ENCODE results near the gene DPP9.

DPP9 gene

DNA sequence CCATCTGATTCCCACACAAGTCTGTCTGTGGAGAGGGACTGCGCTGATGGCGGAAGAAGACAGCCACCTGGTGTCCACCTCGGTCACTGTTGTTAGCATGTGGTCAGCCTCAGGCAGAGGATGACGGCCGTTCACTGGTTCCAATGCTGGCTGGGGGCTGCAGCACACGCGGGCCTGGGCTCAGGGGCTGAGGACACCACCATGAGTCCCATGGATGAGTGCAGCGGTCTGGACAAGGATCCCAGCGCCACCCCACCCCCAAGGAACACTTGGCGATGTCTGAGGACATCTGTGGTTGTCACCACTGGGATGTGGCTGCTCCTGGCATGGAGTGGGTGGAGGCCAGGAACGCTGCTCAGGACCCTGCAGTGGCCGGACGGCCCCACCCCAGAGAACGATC is 10.9 kb downstream of the DPP9 start:
- in situ Hi-C loops (cut with MboI; ENCODE audit: low pct_unique_long_range_greater_than_20kb, low sequenced_read_pairs, unreplicated experiment) = no loop called here
- no peak for DNase-seq (ENCODE audit: low spot score)
- TF ChIP-seq, protein P1, sequence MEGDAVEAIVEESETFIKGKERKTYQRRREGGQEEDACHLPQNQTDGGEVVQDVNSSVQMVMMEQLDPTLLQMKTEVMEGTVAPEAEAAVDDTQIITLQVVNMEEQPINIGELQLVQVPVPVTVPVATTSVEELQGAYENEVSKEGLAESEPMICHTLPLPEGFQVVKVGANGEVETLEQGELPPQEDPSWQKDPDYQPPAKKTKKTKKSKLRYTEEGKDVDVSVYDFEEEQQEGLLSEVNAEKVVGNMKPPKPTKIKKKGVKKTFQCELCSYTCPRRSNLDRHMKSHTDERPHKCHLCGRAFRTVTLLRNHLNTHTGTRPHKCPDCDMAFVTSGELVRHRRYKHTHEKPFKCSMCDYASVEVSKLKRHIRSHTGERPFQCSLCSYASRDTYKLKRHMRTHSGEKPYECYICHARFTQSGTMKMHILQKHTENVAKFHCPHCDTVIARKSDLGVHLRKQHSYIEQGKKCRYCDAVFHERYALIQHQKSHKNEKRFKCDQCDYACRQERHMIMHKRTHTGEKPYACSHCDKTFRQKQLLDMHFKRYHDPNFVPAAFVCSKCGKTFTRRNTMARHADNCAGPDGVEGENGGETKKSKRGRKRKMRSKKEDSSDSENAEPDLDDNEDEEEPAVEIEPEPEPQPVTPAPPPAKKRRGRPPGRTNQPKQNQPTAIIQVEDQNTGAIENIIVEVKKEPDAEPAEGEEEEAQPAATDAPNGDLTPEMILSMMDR (IDR thresholded peaks at IDR 0.05; ENCODE audit: extremely low read depth, insufficient read depth, missing control alignments) = no peak

DNA sequence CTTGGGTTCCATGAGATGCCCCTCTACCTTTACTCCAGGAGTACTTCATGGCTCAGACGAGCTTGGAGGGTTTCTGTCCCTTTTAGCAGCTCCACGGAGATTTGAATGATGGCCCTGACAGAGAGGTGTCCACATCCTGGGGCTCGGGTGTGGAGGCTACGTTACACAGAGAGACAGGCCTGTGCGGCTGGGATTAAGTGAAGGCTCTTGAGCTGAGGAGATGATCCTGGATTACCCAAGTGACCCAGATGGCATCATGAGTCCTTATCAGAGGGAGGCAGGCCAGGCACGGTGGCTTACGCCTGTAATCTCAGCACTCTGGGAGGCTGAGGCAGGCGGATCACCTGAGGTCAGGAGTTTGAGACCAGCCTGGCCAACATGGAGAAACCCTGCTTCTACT is 12.4 kb downstream of the DPP9 start:
- in situ Hi-C loops (cut with MboI; ENCODE audit: low pct_unique_long_range_greater_than_20kb, low sequenced_read_pairs, unreplicated experiment) = no loop called here
- DNase-seq (ENCODE audit: low spot score) = no peak
- TF ChIP-seq, protein P1 (IDR thresholded peaks at IDR 0.05; ENCODE audit: extremely low read depth, insufficient read depth, missing control alignments) = no peak

DNA sequence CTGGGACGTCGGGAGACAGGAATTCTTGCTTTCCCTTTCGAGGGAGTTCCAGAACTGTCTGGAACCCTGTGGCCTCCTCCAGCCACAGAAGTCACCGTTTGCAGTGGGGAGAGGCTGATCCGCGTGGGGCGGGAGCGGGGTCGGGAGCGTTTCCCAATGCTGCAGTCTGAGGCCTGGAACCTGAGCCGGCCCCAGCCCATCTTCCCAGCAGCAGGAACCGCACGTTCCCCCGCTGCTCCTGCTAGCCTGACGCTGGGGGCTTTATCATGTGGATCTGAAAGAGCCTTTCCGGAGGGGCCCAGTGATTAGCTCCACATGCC is 13.4 kb downstream of the DPP9 start:
- TF ChIP-seq, protein P1 (IDR thresholded peaks at IDR 0.05; ENCODE audit: extremely low read depth, insufficient read depth, missing control alignments) = no peak
- in situ Hi-C loops (cut with MboI; ENCODE audit: low pct_unique_long_range_greater_than_20kb, low sequenced_read_pairs, unreplicated experiment) = no loop called here
- no peak for DNase-seq (ENCODE audit: low spot score)

DNA sequence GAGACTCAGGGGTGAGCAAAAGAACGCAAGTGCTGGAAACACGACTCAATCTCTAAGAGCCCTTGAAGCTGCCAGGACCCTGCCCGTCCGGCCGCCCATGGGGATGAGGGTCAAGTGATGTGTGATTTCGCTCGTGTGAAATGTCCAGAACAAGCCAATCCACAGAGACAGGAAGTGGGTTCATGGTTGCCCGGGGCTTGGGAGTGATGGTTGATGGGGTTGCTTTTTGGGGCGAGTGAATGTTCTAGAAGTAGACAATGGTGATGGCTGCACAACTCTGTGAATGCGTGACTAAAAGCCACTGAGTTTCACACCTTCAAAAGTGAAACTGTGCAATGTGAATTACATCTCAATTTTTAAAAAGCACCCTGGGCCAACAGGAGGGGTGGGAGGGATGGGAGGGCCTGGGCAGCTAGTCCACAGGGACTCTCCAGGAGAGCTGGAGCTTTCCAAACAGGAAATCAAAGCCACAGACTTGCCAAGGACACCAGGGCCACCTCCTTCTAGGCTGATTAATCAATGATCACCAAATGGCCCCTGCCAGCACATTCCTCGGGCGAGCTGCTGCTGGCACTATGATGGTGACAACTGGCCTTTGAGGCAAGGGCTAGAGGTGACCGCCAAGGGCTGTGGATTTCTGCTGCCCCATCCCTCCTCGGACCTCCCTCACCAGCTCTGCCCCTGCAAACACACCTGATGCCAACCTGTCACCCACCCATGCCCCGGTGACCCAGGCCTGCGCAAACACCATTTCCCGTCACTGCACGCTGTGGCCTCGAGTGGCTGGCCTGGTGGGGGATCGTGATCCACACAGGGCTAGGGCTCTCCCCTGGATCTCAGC is 14.0 kb downstream of the DPP9 start:
- TF ChIP-seq, protein P1 (IDR thresholded peaks at IDR 0.05; ENCODE audit: extremely low read depth, insufficient read depth, missing control alignments) = no peak
- in situ Hi-C loops (cut with MboI; ENCODE audit: low pct_unique_long_range_greater_than_20kb, low sequenced_read_pairs, unreplicated experiment) = no loop called here
- DNase-seq (ENCODE audit: low spot score) = no peak

DNA sequence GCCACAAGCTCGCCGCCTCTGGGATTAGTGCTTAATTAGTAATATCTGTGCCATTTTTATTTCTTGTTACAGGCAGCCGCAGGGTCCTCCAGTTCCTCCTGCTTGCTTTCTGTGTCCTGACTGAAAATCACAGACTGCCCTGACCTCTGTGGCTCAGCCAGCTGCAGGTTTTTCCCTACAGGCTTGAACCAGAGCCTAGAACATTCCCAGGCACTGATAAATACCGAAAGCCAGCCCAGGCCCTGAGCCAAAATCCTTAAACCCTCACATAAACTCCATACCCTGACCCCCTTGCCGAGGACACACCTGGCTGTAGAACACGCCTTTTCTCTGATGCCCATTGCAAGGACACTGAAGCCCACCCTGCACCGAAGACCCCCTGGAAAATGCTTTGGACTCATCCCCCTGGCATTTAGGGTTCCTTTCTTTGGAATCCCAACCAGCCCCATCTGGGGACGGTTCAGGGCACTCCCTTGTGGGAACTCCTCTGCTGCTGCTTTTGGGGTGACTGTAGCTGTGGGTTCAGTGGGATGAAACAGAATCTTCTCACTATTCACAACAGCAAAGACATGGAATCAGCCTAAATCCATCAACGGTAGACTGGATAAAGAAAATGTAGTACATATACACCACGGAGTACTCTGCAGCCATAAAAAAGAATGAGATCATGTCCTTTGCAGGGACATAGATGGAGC is 15.5 kb downstream of the DPP9 start:
- DNase-seq (ENCODE audit: low spot score) = no peak
- in situ Hi-C loops (cut with MboI; ENCODE audit: low pct_unique_long_range_greater_than_20kb, low sequenced_read_pairs, unreplicated experiment) = no loop called here
- TF ChIP-seq, protein P1 (IDR thresholded peaks at IDR 0.05; ENCODE audit: extremely low read depth, insufficient read depth, missing control alignments) = no peak

DNA sequence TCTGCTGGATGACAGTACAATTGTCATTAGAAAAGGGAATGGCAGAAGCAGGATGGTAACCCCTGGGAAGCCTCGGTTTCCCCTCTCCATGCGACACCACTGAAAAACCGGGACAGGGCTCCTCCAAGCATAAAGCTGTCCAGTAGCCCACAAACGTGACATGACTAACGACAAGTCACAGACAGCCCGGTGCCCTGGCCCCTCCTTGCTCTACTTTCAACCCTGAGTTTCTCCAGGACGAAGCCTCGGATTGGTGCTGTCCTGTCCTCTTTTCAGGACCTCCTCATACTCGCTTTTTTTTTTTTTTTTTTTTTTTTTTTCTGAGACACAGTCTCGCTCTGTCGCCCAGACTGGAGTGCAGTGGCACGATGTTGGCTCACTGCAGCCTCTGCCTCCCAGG is 16.3 kb downstream of the DPP9 start:
- no peak for DNase-seq (ENCODE audit: low spot score)
- in situ Hi-C loops (cut with MboI; ENCODE audit: low pct_unique_long_range_greater_than_20kb, low sequenced_read_pairs, unreplicated experiment) = no loop called here

More for the DNA sequence above, 16.3 kb downstream of the DPP9 start:
- TF ChIP-seq, protein P1 (IDR thresholded peaks at IDR 0.05; ENCODE audit: extremely low read depth, insufficient read depth, missing control alignments) = no peak
